Activated T-cell treated with anti-CD3 and anti-CD28 coated beads for 4 hours (primary cell): Measurements from ENCODE around the gene SEMA6B.

Source experiments
- DNase-seq: peaks from one replicate; pipeline ENCODE4 v3.0.0-alpha.2; 2020

The SEMA6B gene

DNA sequence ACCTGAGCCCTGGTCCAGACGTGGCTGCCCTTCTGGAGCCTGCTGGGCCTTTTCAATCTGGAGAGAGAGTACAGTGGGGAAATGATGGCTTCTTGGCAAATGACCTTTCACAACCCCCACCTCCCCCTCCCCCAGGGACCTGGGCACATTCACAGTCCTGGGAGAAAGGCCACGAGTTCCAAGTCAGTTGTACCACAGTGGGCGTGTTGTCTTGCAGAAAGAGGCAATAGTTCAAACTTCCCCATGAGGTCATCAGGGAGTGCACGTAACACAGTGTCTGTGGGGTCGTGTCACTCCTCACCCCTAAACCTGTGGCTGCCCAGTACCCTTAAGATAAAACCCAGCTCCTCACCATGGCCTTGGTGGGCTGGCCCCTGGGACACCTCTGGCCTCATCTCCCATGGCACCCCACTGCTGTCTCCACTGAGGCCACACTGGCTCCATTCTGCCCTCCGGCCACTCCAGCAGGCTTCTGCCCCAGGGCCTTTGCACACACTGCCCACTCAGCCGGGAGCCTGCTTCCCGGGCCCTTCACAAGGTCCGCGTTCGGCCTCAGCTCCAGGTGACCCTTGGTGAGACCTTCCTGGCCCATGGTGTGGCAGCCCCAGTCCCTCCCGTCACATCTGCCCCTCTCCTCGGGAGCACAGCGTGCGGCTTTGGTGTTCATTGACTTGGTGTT lies 54.5 kb downstream of the SEMA6B start:
- no peak for DNase-seq

DNA sequence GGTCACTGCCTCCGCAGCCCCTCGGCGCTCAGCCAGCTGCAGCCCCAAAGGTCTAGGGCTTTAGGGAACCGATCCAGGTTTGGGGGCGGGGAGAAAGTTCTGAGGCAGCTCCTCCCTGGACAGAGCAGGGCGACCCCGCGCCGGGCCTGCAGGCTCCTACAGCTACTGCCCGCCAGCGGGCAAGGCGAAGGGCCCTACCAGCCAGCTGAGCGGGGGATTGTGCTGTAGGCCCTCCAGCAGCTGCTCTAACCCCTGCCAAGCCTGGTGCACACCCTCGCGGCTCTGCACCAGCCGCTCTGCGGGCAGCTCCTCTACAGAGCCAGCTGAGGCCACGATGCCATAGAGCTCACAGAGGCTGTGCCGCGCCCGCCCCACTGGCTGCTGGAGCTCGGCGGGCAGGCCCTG lies 55.2 kb downstream of the SEMA6B start:
- DNase-seq: no peak

DNA sequence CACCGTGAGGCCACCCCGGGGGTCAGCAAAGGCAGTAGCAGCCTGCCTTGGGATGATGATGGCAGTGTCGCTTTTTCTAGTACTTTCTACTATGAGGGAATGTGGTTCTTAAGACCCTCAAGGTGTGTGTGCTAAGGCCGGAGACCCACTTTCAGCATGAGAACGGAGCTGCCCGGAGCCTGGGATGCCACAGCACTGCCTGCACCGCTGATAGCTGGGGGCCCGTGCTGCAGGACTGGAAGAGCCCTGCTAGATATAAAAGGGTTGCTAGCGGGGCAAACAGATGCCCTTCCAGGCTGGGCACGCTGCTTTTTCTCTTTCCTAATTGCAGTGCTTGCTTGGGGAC lies 55.7 kb downstream of the SEMA6B start:
- DNase-seq: no peak

DNA sequence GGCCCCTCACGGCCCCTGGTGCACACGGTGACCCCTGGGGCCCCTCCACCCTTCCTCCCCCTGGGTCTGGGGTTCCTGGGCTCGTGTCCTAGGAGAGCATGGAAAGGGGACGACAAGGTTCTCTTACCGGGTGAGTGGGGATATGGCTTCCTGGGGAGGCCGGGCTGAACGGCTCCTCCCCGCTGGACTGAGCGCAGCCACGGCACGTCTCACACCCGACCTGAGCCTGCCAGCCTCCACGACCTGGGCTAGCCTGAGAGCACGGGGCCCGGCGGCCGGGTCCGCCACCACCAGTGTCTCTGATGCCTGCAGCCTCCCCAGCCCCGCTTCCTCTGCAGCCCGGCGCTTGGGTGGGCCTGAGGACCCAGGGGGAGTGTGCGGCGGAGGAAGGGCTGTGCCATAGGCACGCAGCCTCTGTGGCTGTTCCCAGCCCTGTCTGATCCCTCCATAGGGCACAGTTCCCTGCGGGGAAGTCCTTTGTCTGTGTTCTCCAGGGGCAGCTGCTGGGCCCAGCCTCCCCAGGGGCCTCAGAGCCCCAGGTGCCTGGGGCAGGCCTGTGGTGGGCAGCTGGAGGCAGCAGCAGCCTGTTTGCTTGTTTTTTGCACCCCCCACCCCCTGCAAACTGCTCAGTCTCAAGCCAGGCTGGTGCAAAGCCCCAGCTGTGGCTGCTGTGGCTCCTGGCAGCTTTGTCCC lies 56.2 kb downstream of the SEMA6B start:
- no peak for DNase-seq

DNA sequence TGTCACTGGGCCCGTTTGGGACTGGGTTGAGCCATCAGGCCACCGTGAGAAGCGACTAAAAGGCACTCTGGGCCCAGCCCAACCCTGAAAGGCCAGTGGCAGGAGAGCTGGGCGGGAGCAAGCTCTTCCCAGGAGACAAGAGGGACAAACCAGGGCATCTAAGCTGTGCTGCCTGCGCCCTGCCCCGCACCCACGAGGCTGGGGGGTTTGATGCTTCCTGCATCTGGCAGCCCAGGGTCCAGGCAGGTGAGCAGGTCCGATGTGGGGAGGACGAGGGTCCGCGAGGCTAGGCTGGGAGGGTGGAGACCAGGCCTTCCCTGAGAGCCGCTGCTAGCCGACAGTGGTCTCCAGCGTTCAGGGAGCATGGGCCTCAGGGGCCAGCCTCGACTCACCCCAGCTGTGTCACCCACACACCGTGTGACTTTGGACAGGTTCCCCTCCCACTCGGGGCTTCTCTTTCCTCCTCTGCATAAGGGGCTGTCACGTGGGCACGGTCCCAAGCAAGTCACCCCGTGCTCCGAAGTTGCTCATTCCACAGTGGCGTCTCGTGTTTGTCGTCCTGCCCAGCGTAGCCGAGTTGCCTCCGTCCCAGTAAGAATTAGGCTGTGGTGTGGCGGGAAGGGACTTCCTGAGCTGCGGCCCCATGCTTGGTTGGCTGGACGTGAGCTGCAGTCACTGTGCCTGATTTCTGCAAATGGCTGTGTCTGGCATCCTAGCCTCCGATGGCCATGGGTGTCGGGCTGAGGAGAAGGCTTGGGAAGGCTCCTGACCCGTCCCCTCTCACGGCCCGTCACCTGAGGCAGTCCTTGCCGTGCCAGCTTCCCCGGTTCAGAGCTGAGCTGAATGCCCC lies 57.0 kb downstream of the SEMA6B start:
- DNase-seq: no peak

DNA sequence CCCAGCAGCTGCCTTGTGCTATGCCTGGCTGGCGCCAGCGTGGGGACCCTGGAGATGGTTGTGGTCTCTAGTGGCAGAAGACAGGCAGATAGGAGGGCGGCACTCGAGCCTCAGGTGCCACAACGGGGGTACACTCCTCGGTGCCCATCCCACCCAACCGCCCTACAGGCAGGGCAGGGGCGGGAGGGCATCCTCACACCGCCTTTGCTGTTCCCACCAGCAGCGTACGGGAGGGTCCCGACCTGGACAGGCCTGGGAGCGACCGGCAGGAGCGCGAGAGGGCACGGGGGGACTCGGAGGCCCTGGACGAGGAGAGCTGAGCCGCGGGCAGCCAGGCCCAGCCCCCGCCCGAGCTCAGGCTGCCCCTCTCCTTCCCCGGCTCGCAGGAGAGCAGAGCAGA lies 57.8 kb downstream of the SEMA6B start:
- DNase-seq: no peak

DNA sequence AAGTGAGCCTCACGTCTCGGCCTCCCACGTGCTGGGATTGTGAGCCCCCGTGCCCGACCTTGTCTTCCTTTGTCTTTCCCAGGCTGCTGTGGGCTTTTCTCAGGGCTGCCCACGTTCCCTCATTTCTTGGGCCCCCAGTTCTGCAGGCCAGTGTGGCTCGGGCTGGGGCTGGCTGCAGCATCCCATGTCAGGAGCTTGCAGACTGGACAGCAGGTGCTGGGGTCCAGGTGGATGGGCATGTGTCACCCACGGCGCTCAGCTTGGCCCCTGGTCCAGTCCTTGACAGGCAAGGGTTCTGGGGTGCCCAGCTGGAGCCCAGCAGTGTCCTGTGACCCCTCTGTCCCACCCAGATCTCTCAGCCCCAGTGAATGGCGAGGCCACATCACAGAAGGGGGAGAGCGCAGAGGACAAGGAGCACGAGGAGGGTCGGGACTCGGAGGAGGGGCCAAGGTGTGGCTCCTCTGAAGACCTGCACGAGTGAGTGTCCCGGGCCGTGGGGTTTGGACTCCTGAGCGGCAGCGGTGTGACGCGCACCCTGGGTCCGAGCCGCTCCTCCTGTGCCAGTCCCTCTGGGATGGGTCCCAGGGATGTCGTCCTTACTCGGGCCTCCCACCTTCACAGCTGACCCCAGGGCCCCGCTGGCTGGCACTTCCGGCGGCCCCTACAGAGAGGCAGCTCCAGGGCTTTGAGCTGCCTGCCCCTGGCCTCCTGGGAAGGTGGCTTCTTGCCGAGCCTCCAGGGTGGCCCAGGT lies 58.5 kb downstream of the SEMA6B start:
- no peak for DNase-seq

DNA sequence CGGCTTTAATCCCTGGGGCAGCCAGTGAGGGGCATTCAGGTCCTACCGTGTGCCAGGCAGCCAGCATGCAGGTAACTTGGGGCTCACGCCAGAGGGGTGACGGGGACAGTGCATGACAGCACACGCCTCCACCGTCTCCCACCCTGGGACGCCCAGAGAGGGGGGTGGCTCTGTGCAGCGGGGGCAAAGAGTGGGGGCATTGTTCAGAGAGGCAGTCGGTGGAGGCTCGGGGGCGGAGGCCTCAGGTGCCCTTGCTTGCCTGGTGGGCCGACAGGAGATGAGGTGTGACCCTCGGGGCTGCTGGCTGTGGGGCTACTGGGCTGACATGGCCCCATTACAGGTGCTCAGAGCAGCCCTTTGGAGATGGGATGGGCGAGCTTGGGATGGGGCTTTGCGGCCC lies 59.6 kb downstream of the SEMA6B start:
- no peak for DNase-seq

DNA sequence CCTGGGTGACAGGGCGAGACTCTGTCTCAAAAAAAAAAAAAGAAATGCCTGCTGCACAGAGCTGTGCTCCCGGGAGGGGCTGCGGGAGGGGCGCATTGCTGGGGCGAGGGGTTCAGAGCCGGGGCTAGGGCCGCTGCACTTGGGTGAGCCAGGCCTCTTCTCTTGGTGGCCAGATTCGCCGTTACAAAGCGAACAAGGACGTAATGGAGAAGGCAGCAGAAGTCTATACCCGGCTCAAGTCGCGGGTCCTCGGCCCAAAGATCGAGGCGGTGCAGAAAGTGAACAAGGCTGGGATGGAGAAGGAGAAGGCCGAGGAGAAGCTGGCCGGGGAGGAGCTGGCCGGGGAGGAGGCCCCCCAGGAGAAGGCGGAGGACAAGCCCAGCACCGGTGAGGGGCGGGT lies 60.2 kb downstream of the SEMA6B start:
- DNase-seq: no peak

DNA sequence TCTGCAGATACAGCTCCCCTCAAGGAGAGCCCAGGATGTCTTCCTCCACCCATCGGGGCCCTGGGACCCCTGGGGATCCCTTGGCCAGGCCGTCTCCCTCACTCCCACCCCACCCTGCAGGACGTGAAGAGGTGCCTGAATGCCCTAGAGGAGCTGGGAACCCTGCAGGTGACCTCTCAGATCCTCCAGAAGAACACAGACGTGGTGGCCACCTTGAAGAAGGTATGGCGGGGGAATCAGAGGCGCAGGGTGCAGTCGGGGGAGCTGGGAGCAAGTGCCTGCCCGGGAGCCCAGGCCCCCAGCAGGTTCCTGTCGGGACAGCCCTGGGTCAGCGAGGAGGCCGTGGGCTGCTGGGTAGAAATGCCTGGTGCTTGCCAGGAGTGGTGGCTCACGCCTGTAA lies 60.8 kb downstream of the SEMA6B start:
- DNase-seq: no peak

DNA sequence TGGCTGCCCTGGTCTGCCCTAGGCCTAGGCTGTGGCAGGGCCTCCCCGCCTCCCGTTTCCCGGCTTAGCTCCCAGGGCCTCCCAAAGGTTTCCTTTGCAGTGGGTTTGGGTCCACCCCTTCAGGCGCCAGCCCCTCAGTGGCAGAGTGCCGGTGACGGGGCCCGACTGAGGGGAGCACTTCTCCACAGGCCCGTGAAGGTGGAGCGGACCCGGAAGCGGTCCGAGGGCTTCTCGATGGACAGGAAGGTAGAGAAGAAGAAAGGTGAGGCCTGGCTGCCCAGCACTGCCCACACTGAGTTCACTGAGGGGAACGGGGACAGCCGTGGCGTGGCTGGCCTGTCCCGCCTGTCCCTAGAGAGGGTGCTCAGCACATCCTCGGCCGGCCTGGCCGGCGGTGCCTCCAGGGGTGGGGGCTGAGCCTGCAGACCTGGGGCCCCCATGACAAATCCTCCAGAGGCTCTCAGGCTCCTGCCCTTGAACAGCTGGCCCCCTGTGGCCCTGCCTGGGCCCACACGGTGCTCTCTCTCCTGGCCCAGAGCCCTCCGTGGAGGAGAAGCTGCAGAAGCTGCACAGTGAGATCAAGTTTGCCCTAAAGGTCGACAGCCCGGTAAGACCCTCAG lies 61.6 kb downstream of the SEMA6B start:
- DNase-seq: no peak

DNA sequence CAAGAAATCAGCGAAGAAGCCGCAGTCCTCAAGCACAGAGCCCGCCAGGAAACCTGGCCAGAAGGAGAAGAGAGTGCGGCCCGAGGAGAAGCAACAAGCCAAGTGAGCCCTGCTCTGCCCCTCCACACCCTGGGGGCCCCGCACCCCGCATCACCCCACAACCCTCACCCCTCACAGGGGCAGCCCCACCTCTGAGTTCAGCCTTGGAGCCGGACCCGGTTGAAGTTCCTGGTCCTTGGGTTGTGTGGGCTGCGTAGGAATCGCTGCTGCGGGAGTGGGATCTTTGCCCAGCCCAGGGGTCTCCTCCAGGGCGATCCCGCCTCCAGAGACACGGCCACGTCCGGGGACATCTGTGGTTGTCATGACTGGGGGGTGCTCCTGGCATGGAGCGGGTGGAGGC lies 63.2 kb downstream of the SEMA6B start:
- no peak for DNase-seq

DNA sequence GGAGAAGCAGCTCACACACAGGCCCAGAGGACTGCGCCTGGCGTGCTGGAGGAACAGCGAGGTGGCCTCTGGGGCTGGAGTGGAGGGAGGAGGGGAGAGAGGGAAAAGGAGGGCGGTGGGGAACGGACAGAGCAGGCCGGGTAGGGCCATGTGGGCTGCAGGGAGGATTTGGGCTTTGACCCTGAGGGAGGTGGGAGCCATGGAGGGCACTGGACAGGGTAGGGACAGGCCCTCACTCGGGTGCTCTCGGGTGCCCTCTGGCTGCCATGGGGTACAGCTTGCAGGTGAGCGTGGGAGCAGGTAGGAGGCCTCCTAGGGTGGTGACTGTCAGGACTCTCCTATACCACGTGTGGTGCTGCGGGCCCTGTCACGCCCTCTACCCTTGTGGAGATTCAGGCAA lies 64.0 kb downstream of the SEMA6B start:
- DNase-seq: no peak

DNA sequence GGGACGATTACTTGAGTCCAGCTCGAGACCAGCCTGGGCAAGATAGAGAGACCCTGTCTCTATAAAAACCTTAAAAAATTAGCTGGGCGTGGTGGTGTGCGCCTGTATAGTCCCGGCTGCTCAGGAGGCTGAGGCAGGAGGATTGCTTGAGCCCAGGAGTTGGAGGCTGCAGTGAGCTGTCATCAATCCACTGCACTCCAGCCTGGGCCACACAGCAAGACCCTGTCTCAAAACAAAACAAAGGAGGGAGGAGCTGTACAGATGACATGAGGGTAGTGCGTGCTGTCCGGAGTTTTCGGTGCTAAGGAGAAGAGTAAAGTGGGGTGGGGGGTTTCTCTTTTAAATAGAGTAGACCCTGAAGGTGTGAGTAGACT lies 64.8 kb downstream of the SEMA6B start:
- DNase-seq: no peak

DNA sequence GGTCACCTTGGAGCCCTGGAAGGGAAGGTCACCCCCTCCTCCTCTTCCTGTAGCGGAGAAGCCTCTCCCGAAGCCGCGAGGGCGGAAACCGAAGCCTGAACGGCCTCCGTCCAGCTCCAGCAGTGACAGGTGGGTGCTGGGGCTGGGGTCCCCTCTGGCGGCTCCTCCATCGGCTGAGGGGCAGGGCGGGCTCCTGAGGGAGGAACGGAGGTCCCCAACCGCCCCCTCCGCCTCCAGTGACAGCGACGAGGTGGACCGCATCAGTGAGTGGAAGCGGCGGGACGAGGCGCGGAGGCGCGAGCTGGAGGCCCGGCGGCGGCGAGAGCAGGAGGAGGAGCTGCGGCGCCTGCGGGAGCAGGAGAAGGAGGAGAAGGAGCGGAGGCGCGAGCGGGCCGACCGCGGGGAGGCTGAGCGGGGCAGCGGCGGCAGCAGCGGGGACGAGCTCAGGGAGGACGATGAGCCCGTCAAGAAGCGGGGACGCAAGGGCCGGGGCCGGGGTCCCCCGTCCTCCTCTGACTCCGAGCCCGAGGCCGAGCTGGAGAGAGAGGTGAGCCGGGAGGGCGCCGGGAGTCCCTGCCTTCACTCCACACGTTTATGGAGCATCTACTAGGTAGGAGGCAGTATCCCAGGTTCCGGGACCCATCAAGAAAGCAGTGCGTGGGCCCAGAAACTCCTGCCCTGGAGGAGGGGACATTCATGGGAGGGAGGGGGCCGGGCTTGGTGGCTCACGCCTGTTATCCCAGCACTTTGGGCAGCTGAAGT lies 65.4 kb downstream of the SEMA6B start:
- DNase-seq: no peak

DNA sequence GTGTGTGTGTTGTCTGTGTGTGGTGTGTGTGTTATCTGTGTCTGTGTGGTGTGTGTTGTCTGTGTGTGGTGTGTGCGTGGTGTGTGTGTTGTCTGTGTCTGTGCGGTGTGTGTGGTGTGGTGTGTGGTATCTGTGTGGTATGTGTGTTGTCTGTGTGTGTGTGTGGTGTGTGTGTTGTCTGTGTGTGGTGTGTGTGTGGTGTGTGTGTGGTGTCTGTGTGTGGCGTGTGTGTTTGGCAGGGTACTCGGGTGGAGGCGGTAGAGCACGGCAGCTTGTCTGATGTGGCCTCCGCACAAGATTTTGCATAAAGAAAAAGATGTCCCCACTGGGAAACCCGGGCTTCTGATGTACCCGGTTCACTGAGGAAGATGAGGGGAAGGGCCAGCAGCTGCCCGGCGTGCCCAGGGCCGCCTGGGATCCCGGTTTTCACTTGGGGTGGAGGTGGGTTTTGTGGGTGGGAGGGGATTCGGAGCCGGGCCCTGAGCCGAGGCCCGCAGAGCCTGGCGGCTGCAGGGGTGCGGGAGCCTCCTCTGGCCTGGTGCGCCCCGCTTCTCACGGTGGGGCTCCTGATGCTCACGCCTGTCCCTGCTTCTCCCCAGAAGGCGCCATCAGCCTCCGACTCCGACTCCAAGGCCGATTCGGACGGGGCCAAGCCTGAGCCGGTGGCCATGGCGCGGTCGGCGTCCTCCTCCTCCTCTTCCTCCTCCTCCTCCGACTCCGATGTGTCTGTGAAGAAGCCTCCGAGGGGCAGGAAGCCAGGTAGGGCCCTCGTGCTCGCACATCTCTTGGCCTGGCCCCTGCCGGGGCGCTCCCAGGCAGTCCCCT lies 66.2 kb downstream of the SEMA6B start:
- DNase-seq: no peak
